SK-N-MC (cell line): ENCODE results near the gene PIAS4.

Source experiments
- EZH2 ChIP-seq: fragments of 200-600 bp; sonication (generic); IDR thresholded peaks from one replicate; pipeline ENCODE4 v1.6.1; 2017; ENCODE audit warnings: antibody characterized with exemption
- POLR2AphosphoS5 ChIP-seq: IDR thresholded peaks from 2 replicates; pipeline ENCODE4 v1.6.1; 2012; ENCODE audit warnings: mild to moderate bottlenecking, low read depth, low read length, borderline replicate concordance

- TF ChIP-seq EZH2 (no peak), POLR2AphosphoS5 (no peak)
Observed at GRCh38 chr19:4027146-4027545, 19.6 kb downstream of the PIAS4 start.
